GM18858 (cell line): ENCODE measurements around the gene C1orf94.

ENCODE experiments used
- ATAC-seq: cut with Tn5 transposase; IDR thresholded peaks from one replicate; pipeline ENCODE4 v1.9.1; 2021; ENCODE audit not compliant: unreplicated experiment

Gene C1orf94

DNA sequence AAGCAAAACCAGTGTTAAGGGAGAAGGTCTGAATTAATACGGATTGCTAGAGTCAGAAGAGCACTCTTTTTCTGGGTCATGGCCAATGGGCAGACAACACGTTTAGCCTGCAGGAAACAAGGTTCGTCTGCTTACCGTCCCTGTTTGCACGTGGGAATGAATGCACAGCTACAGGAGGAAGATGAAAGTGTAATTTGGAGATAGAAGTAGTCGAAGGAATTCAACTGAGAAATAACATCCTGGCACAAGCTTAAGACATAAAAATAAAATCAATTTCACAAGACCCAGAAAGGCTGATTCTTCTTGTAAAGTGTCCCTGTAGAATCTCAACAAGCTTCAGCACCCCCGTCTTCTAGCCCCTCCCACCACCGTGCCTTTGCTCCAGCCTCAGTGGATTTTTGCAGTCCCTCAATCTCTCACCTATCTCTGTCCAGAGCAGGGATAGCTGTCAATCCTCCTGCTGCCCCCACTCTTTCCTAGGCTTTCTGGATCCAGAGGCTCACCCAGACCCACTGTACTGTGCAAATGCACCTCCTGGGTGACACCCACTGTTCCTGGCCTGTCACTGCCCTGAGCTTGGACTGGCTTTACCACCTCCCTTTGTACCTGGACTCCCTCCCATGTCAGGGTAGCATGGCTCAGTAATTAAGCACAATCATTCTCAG lies 60.6 kb downstream of the C1orf94 start:
- no peak for ATAC-seq

DNA sequence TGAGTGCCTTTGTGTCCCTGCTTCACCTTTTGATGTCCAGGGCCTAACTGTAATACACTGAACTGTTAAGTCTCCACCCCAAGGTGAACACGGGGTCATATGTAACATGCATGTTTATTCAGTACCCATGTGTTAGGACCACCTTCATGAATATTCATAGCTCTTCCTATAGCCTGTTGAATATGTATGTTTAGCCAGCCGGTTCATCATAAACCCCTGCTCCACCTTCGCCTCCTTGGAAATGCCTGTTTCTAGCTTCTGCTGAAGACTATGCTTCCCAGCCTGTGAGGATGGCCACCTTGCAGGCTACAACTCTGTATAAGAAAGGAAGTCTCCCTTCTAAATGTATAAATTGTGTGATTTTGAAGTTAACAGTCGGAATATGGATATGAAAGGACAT lies 69.3 kb downstream of the C1orf94 start:
- ATAC-seq = no peak

DNA sequence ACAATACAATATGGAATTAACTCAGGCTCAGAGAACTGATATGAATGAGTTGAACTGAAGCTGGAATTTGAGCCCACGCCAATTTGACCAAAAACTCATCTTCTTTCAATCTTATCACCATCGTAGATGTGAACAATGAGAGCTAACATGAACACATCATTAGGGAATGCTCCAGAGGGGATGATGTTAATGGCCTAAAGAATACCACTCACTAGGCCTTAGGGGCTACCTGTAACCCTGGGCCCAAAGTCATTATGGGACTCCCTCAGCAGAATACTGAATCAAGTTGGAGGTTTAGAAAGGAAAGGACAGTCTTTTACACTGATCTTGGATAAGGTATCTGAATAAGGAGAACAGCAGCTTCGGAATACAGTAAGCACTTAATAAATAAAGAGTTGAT lies 73.6 kb downstream of the C1orf94 start:
- no peak for ATAC-seq

DNA sequence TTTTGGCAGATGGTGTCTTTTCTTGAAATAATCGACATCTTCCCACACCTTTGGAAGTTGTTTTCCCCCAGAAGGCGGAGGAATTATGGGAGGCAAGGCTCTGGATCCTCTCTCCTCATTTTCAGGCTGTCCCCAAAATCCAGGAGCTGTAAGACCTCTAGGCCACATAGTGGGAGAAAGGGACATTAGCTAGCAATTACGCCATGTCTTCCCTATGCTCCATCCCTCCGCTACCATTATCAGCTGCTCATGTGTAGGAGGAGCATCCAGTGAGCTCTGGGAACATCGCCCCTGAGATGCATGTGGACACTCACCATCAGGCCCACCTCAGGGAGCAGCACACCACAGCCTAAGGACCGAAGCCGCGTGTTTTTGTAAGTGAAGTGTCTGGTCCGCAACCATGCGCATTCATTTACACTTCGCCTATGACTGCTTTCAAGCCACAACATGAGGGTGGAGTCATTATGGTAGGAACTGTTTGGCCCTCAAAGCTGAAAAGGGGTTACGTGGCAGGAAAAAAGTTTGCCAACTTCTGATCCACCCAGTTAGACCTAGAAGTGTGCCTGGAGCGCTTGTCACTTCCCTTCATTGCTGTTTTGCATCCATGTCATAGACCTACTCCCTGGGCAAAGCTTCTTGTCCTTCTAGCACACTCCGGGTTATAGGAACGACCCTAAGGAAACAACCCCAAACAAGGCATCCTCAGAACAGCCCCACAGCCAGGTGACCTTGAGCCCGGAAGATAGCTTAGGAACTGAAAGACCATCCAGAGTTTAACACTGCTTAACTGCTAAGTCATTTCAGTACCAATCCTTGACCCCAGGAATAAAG lies 85.5 kb downstream of the C1orf94 start:
- ATAC-seq = no peak

DNA sequence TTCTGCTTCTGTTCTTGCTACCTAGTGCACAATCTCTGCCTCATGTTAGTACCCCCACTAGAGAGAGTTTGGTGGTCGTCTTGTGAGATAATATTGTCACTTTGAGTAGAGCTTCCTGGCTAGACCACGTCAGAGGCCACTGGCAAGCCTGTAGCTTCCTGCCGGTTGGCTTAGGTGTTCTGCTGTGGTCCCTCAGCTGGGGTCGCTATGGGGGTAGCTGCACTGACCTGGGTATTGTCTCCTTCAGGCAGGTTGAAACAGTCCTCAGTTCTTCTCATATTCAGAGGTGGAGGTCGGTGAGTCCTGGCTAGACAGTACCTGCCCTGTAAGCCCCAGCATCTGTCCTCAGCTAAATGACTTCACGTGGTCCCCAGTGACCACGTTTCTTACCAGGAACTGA lies 86.2 kb downstream of the C1orf94 start:
- no peak for ATAC-seq

DNA sequence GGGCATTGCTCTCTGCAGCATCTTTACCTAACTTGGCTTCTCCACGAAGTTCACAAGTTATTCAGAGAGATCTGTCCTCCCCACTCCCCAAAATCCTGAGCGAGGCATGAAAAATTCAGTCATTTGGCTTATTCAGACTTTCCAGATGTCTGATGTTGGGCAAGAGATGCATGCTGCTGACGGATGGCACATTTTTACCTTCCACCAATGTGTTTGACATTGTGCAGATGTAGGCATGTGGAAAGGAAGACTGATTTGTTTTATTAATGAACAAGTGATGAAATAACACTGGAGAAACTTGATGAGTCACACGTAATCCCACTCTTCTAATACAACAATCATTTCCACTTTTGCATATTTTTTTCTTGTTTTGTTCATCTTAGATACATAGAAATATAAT lies 86.7 kb downstream of the C1orf94 start:
- ATAC-seq = no peak

DNA sequence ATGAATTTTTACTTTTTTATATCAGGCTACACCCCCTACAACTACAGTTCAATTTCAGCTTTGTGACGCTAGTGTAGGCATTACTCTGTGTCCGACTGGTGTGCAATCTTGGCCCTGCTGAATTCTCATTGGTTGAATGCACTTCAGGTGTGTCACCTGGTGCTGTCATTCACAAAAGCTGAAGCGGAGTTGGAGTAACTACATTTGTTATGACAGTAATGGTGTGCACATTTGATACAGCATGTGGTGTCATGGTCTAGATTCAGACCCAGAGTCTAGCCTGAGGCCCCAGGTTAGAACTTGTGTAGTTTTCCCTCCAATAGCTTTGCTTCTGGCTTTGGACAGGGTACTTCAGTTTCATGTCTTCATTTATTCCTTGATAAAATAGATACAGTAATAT lies 88.7 kb downstream of the C1orf94 start:
- ATAC-seq = no peak

DNA sequence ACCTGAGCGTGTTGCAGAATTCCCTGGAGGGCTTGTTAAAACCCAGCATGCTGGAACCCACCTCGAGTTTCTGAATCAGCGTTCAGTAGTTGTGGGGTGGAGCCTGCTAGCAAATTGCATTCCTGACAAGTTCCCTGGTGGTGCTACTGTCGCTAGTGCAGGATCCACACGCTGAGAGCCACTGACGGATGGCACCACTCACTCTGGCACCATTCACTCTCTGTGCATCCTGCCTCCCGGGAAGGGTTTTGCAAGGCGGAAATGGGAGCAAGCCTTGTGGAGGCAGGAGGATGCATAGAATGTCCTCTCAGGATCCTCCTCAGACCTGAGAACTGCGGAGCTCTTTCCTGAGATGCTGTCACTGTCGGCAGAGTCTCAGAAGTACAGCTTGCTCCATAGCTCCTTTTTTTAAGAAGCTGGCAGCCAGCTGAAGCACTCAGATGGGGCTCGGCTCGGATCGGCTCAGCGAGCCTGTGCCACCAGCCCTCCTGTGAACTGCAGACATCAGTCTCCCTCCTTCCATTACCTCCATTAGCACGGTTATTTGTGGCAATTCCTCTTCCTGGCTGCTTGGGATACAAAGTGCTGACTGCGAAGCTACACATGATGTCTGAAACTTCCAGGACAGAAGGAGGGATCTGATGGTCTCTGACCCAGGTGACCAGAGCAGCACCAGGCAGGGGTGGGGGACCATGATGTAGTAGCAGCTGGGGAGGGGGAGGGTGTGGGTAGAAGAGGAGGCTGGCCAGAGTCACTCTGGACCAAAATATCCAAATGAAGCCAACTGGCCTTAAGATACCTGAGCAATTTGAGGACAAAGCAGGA lies 89.6 kb downstream of the C1orf94 start:
- no peak for ATAC-seq

DNA sequence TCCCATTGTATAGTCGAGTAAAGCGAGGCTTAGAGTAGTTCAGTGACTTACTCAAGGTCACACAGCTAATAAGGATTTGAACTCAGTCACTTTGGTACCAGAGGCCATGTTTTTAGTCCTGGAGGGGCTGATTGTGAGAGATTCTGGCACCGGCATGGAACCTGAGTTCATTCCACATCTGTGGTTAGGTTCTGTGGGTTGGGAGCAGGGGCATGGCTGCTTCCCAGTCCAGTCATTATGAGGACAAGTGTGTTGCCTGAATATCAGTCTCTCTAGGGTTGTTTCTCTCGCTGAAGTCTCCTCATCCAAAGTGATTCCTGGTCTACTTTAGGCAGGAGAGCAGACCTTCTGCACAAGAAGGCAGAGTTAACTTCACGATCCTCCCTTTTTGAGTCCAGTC lies 90.6 kb downstream of the C1orf94 start:
- no peak for ATAC-seq

DNA sequence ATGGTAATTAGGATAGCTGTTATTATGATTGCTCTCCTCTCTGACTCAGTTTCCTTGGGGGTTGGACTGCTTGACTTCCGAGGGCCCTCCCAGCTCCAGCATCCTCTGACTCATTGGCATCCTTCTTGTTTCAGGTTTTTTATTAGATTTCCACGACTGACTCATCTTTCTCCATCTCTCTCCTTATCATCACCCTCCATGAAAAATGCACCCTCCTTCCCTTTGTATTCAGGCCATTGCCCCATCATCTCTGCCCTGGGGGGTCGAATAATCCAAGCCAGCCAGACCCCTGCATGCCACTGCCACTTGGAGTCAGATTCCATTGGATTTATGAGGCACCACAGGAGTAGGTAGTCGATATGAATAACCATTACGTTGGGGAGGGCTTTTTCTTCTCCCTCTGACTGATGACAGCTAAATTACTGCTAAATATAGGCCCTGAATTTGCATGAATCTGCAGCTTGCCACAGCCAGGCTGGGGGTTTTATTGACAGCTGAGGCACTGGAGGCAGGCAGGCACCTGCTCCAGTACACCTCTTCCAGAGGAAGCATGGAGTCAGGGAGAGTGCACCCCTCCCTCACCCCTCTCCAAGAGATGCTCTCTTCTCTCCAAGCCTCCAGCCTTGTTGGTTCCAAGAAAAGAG lies 91.7 kb downstream of the C1orf94 start:
- ATAC-seq = no peak
